GM18505 (cell line): ENCODE measurements around the gene SLC43A1.

ENCODE experiments used
- ATAC-seq: cut with Tn5 transposase; IDR thresholded peaks from one replicate; pipeline ENCODE4 v1.9.1; 2021; ENCODE audit not compliant: unreplicated experiment
- POLR2A ChIP-seq: IDR thresholded peaks from 4 replicates; pipeline ENCODE4 v1.6.1; 2011; ENCODE audit warnings: borderline replicate concordance; ENCODE audit not compliant: insufficient read depth, insufficient read length; ENCODE audit errors: extremely low read depth

SLC43A1 gene

GRCh38 chr11:57475191-57475590 is 40.3 kb downstream of the SLC43A1 start:
- no peak for TF ChIP-seq POLR2A
- ATAC-seq = no peak

GRCh38 chr11:57474803-57475115 is 40.7 kb downstream of the SLC43A1 start:
- no peak for TF ChIP-seq POLR2A
- no peak for ATAC-seq

DNA sequence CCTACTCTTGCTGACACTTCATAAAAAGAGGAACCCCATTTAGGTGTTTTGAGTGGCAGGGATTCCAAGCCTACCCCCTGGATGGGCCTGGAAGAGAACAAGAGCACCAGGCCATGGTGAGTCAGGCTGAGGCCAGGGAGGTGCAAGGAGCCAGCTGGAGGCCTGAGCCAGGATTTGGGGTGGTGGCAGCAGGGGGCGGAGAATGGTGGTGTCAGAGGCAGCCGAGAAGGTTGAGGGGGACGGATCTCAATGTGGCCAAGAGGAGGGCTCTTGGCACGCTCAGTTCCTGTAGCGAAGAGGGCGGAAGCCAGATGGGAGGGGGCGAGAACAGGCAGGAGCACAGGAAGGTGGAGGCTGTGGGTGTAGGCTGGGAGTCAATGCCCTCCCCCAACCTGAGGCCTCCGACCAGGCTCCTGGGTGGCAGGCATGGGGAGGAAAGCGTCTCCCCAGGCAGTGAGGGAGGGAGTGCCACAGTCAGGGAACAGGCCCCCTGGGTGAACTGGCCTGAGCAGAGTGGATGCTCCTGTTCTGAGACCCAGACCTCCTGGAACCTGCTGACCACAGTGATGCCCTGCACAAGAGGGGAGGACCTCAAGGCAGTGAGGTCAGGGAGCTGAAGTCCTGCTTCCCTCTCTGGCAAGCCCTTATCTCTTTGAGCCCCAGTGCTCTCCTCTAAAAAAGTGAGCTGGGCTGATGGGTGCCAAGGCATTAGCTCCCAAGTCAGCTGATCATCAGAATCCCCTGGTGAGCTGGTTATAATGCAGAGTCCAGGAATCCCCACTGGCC is 41.3 kb downstream of the SLC43A1 start:
- ATAC-seq = no peak
- no peak for TF ChIP-seq POLR2A

- TF ChIP-seq POLR2A = no peak
- ATAC-seq = no peak
Measured at GRCh38 chr11:57473285-57473841, 42.1 kb downstream of the SLC43A1 start.

DNA sequence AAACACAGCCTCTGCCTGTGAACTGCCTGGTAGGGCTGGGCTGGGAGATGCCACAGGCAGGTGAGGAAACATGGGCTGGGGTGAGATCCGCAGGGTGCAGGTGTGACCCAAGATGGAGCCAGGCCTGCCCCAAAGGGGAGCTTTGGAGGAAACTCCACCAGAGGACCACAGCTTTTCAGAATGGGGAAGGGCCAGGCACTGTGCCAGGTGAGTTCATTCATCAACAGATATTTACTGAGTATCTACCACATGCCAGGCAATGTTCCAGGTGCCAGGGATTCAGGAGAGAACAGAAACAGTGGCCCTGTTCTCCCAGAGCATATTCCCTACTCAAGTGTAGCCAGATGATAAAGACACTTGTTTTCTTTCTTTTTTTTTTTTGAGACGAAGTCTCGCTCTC is 44.0 kb downstream of the SLC43A1 start:
- no peak for ATAC-seq
- TF ChIP-seq POLR2A = no peak

- no peak for ATAC-seq
- no peak for TF ChIP-seq POLR2A
Measured at GRCh38 chr11:57469268-57469667, 46.2 kb downstream of the SLC43A1 start.

DNA sequence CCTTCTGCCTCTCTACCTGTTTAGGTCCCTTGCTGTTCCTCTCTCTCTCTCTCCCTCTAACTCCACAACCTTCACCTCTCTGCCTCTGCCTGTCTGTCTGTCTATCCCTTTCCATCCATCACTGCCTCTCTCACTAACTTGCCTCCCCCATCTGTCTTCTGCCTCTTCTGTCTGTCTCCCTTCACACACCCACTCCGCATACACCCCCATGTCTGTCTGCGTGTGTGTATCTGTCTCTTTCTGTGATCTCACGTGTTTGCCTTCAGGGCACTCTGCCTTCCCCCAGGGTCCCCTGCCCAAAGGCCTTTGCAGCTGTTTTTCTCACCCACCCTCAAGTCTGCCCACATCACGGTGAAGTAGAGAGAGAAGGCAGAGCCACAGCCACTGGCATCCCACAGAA is 47.2 kb downstream of the SLC43A1 start:
- no peak for TF ChIP-seq POLR2A
- ATAC-seq = no peak

GRCh38 chr11:57467508-57468157 is 47.9 kb downstream of the SLC43A1 start:
- no peak for ATAC-seq

GRCh38 chr11:57466680-57467079 is 48.8 kb downstream of the SLC43A1 start:
- no peak for ATAC-seq
- TF ChIP-seq POLR2A = no peak

More at GRCh38 chr11:57467508-57468157, 47.9 kb downstream of the SLC43A1 start:
- TF ChIP-seq POLR2A = no peak

- ATAC-seq = no peak
- no peak for TF ChIP-seq POLR2A
Measured at GRCh38 chr11:57464539-57465181, 50.8 kb downstream of the SLC43A1 start.

DNA sequence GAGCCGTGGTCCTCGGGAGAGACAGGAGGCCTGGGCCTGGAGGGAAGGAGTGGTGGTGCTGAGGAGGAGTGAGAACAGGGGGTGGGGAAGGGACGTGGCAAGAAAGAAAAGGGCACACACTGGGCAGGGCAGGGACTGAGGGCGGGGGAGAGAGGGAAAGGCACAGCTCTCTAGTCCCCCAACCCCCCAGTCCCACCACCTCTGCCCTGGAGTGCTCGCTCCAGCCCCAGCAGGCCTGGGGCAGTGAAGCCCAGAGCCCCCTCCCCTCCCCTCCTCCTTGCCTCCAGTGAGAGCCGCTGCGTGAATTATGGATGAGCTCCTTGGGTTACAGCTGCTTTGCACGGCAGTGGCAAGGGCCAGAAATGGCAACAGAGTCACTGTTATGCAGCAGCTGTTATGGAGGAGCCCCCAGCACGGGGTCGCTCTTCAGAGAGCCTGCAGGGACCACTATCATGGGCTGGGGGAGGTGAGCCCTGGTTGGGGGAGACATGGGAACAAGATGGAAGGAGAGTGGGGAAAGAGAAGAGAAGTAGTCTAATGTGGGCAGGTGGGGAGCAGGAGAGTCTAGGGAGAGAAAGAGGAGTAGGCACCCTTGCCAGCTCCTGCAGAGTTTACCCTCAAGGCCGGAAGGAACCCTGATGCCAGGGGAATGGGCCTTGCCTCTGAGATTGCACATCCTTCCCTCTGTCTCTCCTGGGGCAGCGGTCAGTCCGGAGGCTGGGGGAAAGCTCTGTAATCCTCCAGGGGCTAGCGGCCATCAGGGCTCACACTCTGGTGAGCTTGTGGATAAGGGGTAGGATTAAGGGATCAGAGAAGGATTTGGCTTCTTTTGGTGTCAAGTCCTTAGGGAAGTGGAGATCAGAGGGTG is 51.6 kb downstream of the SLC43A1 start:
- no peak for ATAC-seq
- no peak for TF ChIP-seq POLR2A

DNA sequence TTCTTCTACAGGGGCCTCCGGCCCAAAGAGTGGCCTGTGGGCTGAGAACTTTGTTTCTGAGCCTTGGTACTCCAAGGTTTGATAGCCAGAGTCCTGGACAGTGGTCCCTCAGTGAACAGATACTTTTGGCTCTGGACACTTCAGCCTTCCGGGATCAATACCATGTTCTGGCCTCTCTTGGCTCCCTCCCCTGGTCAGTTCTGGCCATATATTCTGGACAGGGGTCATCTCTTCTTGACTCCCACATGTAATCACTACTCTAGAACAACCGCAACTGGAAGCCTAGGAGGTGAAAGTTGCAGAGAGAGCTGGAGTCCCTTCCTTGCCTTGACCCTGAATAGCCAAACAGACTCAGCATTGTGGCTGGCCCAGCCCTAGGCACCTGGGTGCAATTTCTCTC is 52.9 kb downstream of the SLC43A1 start:
- ATAC-seq = no peak
- no peak for TF ChIP-seq POLR2A
